OCI-LY3 (cell line): Measurements from ENCODE around the gene PTGIS.

Experiments used
- CTCF ChIP-seq: fragments of 200-600, 300-600 bp; sonication (generic); IDR thresholded peaks from 2 replicates; pipeline ENCODE4 v1.5.1; 2014; ENCODE audit warnings: antibody characterized with exemption, low read length, low read depth
- EZH2phosphoT487 ChIP-seq: fragments of 200-600 bp; shearing (Covaris generic); IDR thresholded peaks from 2 replicates; pipeline ENCODE4 v1.6.1; 2018; ENCODE audit warnings: antibody characterized with exemption, mixed run types, low read depth

GRCh38 chr20:49594931-49595315 lies 27.0 kb upstream of the PTGIS start:
- TF ChIP-seq CTCF (no peak), EZH2phosphoT487 (no peak)
